ENCODE data around the gene NOC4L. TPM values are rescaled to one million over a fixed set of nuclear protein-coding genes. Genes with fewer than 3 reads are reported as not detected.

Gene NOC4L
- total RNA-seq, 1 experiment from 2014 or later = 39.6 TPM

DNA sequence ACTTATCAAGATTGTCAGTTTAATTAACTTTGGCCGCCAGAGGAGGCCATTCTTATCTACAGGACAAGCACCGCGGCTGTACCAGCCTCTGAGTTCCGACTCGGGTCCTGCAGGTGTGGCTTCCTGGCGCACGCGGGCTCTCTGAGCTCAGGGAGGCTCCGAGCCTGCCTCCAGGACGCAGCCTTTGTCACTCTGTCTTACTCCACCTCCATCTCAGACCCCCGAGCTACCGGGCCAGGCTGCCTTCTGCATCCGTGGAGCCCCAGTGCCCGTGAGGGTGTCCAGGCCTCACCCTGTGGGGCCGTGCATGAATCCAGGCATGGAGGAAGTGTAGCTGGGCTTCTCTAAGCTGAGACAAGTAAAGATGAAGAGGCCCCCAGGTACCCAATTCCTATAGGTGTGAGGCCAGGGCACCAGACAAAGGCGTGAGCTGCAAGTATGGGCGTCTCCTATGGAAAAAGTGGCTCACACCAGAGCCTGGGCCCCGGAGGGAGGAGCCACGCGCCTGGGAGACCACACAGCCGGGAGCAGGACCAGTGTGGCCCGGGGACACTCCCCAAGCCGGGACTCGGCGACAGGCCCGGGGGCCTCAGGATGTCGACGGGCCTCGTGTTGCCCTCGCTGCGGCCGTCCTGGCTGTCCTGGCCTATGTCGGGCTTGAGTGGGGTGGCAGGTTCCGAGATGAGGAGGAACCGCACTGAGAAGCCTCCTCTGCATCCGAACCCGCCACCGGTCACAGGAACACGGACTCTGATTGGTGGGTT, 42.8 kb downstream of the NOC4L start:
- no peaks in the 10 kb centered on the region for H3K9me3 ChIP-seq
- Mint-ChIP-seq H3K27me3 (ENCODE audit: insufficient read depth, unreplicated experiment) (peaks cover 13% of the 10 kb centered on the region), H3K36me3 (ENCODE audit: insufficient read depth, unreplicated experiment) (peaks cover 6% of the 10 kb centered on the region), H3K27ac (ENCODE audit: unreplicated experiment) (no peak overlapping the region), H3K9me3 (ENCODE audit: unreplicated experiment) (no peaks in the 10 kb centered on the region), H3K4me1 (ENCODE audit: low read depth, unreplicated experiment) (peaks cover 7% of the 10 kb centered on the region), H3K4me3 (ENCODE audit: unreplicated experiment) (no peak overlapping the region)
- H3K27me3 ChIP-seq (replicated peaks; ENCODE audit: control insufficient read depth, insufficient read depth, low read length) = no peaks in the 10 kb centered on the region
- DNase-seq = no peak
- H3K4me1 ChIP-seq = peaks cover 8% of the 10 kb centered on the region; the same call in 1 of the 2 replicates
- no peak overlapping the region for H3K4me3 ChIP-seq (ENCODE audit: low read depth, low read length)
- ChIA-PET CTCF (no interaction called here), POLR2A (no interaction called here)
- TF ChIP-seq, protein P1, sequence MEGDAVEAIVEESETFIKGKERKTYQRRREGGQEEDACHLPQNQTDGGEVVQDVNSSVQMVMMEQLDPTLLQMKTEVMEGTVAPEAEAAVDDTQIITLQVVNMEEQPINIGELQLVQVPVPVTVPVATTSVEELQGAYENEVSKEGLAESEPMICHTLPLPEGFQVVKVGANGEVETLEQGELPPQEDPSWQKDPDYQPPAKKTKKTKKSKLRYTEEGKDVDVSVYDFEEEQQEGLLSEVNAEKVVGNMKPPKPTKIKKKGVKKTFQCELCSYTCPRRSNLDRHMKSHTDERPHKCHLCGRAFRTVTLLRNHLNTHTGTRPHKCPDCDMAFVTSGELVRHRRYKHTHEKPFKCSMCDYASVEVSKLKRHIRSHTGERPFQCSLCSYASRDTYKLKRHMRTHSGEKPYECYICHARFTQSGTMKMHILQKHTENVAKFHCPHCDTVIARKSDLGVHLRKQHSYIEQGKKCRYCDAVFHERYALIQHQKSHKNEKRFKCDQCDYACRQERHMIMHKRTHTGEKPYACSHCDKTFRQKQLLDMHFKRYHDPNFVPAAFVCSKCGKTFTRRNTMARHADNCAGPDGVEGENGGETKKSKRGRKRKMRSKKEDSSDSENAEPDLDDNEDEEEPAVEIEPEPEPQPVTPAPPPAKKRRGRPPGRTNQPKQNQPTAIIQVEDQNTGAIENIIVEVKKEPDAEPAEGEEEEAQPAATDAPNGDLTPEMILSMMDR (IDR thresholded peaks at IDR 0.05; ENCODE audit: insufficient read depth in 1 of 2, low read depth in 1 of 2, low read length in 1 of 2, severe bottlenecking in 1 of 2, unreplicated experiment in 1 of 2) = no peak
- intact Hi-C loops (cut with micrococcal nuclease; ENCODE audit: unreplicated experiment) = no loop called here
- no TSS peak for BruUV-seq (replicated peaks)
- H3K36me3 ChIP-seq (ENCODE audit: control insufficient read depth, insufficient read depth, low read length) = no peaks in the 10 kb centered on the region

DNA sequence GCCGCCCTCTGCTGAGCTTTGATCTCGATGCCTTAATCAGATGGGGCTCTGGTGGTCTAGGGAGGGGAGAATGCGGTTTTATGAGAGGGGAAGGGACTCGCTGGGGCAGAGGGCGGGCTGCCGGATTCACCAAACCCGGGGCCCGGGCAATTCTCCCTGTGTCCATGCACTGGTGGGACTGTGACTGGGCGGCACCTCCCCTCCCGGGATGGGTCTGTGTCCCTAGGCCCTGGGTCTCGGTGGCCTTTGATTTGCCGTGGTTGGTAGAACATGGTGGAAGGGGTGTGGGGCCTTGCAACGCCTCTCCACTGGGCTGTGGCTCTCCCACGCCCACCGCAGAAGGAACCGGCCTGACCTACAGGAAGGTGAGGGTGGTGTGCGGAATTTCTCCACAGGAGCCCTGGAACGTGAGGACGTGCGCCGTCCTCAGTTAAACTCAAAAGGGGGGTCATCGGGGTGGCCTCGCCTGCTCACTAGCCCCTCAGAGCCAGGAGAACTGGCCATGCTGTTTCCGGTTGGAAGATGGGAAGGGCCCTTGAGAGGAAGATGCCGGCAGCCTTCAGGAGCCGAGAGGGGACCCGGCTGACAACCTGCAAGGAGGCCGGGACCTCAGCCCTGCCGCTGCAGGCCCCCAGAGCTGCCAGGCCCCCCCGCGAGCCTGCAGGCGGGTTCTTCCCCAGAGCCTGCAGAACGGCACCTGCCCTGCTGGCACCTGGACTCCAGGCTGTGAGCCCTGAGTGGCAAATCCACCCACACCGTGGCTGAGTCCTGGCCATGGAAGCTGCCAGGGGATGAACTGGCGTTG, 43.6 kb downstream of the NOC4L start:
- peak overlapping the region; percentile 90 for H3K4me3 Mint-ChIP-seq (ENCODE audit: unreplicated experiment)
- H3K27me3 ChIP-seq (replicated peaks; ENCODE audit: control insufficient read depth, insufficient read depth, low read length) = no peaks in the 10 kb centered on the region
- intact Hi-C loops (cut with micrococcal nuclease; ENCODE audit: unreplicated experiment) = no loop called here

DNA sequence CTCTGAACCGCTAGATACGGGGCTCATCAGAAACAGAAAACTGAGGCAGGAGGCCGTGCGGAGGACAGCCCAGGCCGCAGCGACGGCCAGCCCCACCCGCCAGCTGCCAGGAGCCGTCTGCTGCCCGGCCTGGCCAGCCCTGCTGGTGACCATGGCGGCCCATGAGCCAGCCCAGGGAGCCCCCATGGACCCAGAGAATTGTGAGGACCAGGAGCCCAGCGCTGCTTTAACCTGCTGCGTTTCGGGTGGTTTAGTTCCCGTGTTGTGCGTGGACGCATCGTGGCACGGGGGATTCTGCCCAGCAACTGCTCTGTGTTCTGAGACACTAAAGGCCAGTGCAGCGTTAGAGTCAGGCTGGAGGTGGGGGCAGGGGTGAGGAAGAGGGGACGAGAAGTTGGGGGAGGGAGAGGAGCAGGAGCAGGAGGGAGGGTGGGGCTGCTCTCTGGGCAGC, 44.2 kb downstream of the NOC4L start:
- POLR2A ChIA-PET = no interaction called here
- Histone ChIP-seq H3K9me3 (no peaks in the 10 kb centered on the region), H3K27me3 (replicated peaks; ENCODE audit: control insufficient read depth, insufficient read depth, low read length) (no peaks in the 10 kb centered on the region), H3K4me3 (ENCODE audit: low read depth, low read length) (peak overlapping the region; percentile 55), H3K4me1 (peaks cover 8% of the 10 kb centered on the region; the same call in 1 of the 2 replicates), H3K36me3 (ENCODE audit: control insufficient read depth, insufficient read depth, low read length) (no peaks in the 10 kb centered on the region)
- Mint-ChIP-seq H3K4me1 (ENCODE audit: low read depth, unreplicated experiment) (peaks cover 7% of the 10 kb centered on the region), H3K4me3 (ENCODE audit: unreplicated experiment) (peak overlapping the region; percentile 90), H3K9me3 (ENCODE audit: unreplicated experiment) (peaks cover 4% of the 10 kb centered on the region), H3K36me3 (ENCODE audit: insufficient read depth, unreplicated experiment) (peaks cover 6% of the 10 kb centered on the region), H3K27me3 (ENCODE audit: insufficient read depth, unreplicated experiment) (peaks cover 11% of the 10 kb centered on the region), H3K27ac (ENCODE audit: unreplicated experiment) (no peak overlapping the region)
- no peak for DNase-seq
- BruUV-seq (replicated peaks) = no TSS peak
- CTCF ChIA-PET = interaction anchor here (0.6 to 1.5 kb wide), 3 partner anchors 35 to 324 kb away, joined by 3 to 6 read pairs (median 5); no protein-coding TSS in a partner anchor
- intact Hi-C loops (cut with micrococcal nuclease; ENCODE audit: unreplicated experiment) = no loop called here
- TF ChIP-seq, protein P1 (IDR thresholded peaks at IDR 0.05; ENCODE audit: insufficient read depth in 1 of 2, low read depth in 1 of 2, low read length in 1 of 2, severe bottlenecking in 1 of 2, unreplicated experiment in 1 of 2) = no peak

More for the DNA sequence above, 43.6 kb downstream of the NOC4L start:
- H3K4me1 Mint-ChIP-seq (ENCODE audit: low read depth, unreplicated experiment) = peaks cover 7% of the 10 kb centered on the region
- no peaks in the 10 kb centered on the region for H3K9me3 Mint-ChIP-seq (ENCODE audit: unreplicated experiment)
- ChIA-PET CTCF (no interaction called here), POLR2A (no interaction called here)
- H3K4me3 ChIP-seq (ENCODE audit: low read depth, low read length) = no peak overlapping the region
- no TSS peak for BruUV-seq (replicated peaks)
- H3K36me3 Mint-ChIP-seq (ENCODE audit: insufficient read depth, unreplicated experiment) = peaks cover 6% of the 10 kb centered on the region
- peaks cover 10% of the 10 kb centered on the region for H3K27me3 Mint-ChIP-seq (ENCODE audit: insufficient read depth, unreplicated experiment)
- TF ChIP-seq, protein P1 (IDR thresholded peaks at IDR 0.05; ENCODE audit: insufficient read depth in 1 of 2, low read depth in 1 of 2, low read length in 1 of 2, severe bottlenecking in 1 of 2, unreplicated experiment in 1 of 2) = no peak
- H3K36me3 ChIP-seq (ENCODE audit: control insufficient read depth, insufficient read depth, low read length) = no peaks in the 10 kb centered on the region
- H3K9me3 ChIP-seq = no peaks in the 10 kb centered on the region
- peaks cover 8% of the 10 kb centered on the region; the same call in 1 of the 2 replicates for H3K4me1 ChIP-seq
- DNase-seq = no peak
- no peak overlapping the region for H3K27ac Mint-ChIP-seq (ENCODE audit: unreplicated experiment)

Data from Caco-2 (cell line).